Panc1 (cell line): Measurements from ENCODE around the gene IRF9. TPM values are rescaled to one million over a fixed set of nuclear protein-coding genes. Genes with fewer than 3 reads are reported as not detected.

ENCODE experiments used
- ATAC-seq: fragments of 200-7000 bp; cut with Tn5 transposase; 2 replicates; pipeline ENCODE4 v1.9.1; 2020; ENCODE audit warnings: mild to moderate bottlenecking, moderate library complexity
- BruUV-seq: library from RNA; stranded (reverse); fragments of 400-500 nt; replicated peaks from 2 replicates; lab custom pipeline; 2021; lab: Mats Ljungman, UMichigan
- CTCF ChIA-PET: fragments of 300-600 bp; sonication (Branson Sonifier 250); formaldehyde crosslinking; loops from one replicate; lab custom pipeline; 2022; ENCODE audit warnings: antibody characterized with exemption; lab: Charles Lee
- POLR2A ChIA-PET: fragments of 300-600 bp; sonication (Branson Sonifier 250); formaldehyde crosslinking; loops from one replicate; lab custom pipeline; 2022; ENCODE audit warnings: antibody characterized with exemption; lab: Charles Lee
- DNase-seq: peaks from one replicate; pipeline ENCODE4 v3.0.0-alpha.2; 2010; ENCODE audit warnings: low read depth, low spot score
- H3K27ac ChIP-seq: 2 replicates; pipeline ENCODE4 v1.5.1; 2011; ENCODE audit warnings: mild to moderate bottlenecking, low read length, inconsistent platforms
- H3K27me3 ChIP-seq: fragments of 200-500 bp; sonication (Bioruptor generic); 2 replicates; pipeline ENCODE4 v1.6.0; 2014; ENCODE audit warnings: low read length, inconsistent platforms; ENCODE audit not compliant: control insufficient read depth, insufficient read depth
- H3K36me3 ChIP-seq: fragments of 200-500 bp; sonication (Bioruptor generic); 2 replicates; pipeline ENCODE4 v1.5.1; 2014; ENCODE audit warnings: inconsistent platforms, mild to moderate bottlenecking, low read length, moderate library complexity; ENCODE audit not compliant: control insufficient read depth, insufficient read depth
- H3K4me1 ChIP-seq: 2 replicates; pipeline ENCODE4 v1.5.1; 2011; ENCODE audit warnings: inconsistent platforms, mild to moderate bottlenecking, low read length, moderate library complexity; ENCODE audit not compliant: control insufficient read depth, insufficient read depth
- H3K4me3 ChIP-seq, 2 experiments: 2 replicates each; pipeline ENCODE4 v1.5.1; 2011 to 2012; ENCODE audit warnings: low read depth in 2 of 2, low read length in 2 of 2, mild to moderate bottlenecking in 2 of 2, inconsistent platforms in 1 of 2, moderate library complexity in 1 of 2
- H3K9me3 ChIP-seq: fragments of 200-500 bp; sonication (Bioruptor generic); 2 replicates; pipeline ENCODE4 v1.5.1; 2014; ENCODE audit warnings: low read depth, mild to moderate bottlenecking, inconsistent platforms, low read length, moderate library complexity; ENCODE audit not compliant: control insufficient read depth, insufficient read depth
- CTCF ChIP-seq: fragments of 450-650 bp; IDR thresholded peaks from 2 replicates; pipeline ENCODE4 v1.5.1; 2017; ENCODE audit warnings: mild to moderate bottlenecking
- POLR2AphosphoS5 ChIP-seq: IDR thresholded peaks from 2 replicates; pipeline ENCODE4 v1.6.1; 2012; ENCODE audit warnings: mild to moderate bottlenecking, low read depth, low read length, moderate library complexity
- REST ChIP-seq, 2 experiments: IDR thresholded peaks; 2 replicates each; pipeline ENCODE4 v1.6.1; 2011 to 2012; ENCODE audit warnings: low read depth in 2 of 2, control low read depth in 1 of 2, low read length in 1 of 2, mild to moderate bottlenecking in 1 of 2, moderate library complexity in 1 of 2; ENCODE audit not compliant: insufficient read depth in 1 of 2
- SIN3A ChIP-seq: IDR thresholded peaks from 2 replicates; pipeline ENCODE4 v1.6.1; 2012; ENCODE audit warnings: low read depth, mild to moderate bottlenecking, low read length, moderate library complexity, borderline replicate concordance; ENCODE audit not compliant: insufficient read depth
- TCF7L2 ChIP-seq: IDR thresholded peaks from 2 replicates; pipeline ENCODE4 v1.6.1; 2011; ENCODE audit warnings: mild to moderate bottlenecking, low read depth, low read length, inconsistent platforms
- in situ Hi-C: cut with HindIII; loops from 2 replicates; pipeline ENCODE4 v1.10.0; 2016; ENCODE audit warnings: low sequenced_read_pairs, low pct_unique_long_range_greater_than_20kb
- intact Hi-C: fragments of 100-400 bp; cut with micrococcal nuclease; formaldehyde crosslinking; loops from one replicate; pipeline ENCODE4 v1.10.0; 2022; ENCODE audit not compliant: unreplicated experiment
- total RNA-seq: library from RNA; stranded (reverse); gene quantifications from one replicate; pipeline ENCODE4 v1.2.1, GENCODE V29; 2021; ENCODE audit not compliant: unreplicated experiment

The IRF9 gene
- total RNA-seq, 1 experiment from 2014 or later, result 24.5 TPM

GRCh38 chr14:24164518-24164991, 3.5 kb downstream of the IRF9 start:
- DNase-seq (no peak), ATAC-seq (no peak)
- no peak overlapping the region for H3K4me3 ChIP-seq
- peaks cover 4% of the 10 kb centered on the region for H3K4me1 ChIP-seq
- TF ChIP-seq CTCF, result no peak
- TF ChIP-seq POLR2AphosphoS5, result no peak
- TF ChIP-seq TCF7L2, result no peak
- TF ChIP-seq SIN3A, result no peak
- no peak for TF ChIP-seq REST (IDR thresholded peaks at IDR 0.05; ENCODE audit: insufficient read depth in 1 of 2, low read depth in 2 of 2, low read length in 1 of 2)
- no peaks in the 10 kb centered on the region for H3K27me3 ChIP-seq
- BruUV-seq, result no TSS peak
- POLR2A ChIA-PET, result no interaction called here
- H3K27ac ChIP-seq, result no peak overlapping the region
- no peaks in the 10 kb centered on the region; the same call in none of the 2 replicates for H3K36me3 ChIP-seq
- in situ Hi-C loops (no loop called here), intact Hi-C loops (no loop called here)
- CTCF ChIA-PET, result no interaction called here
- H3K9me3 ChIP-seq, result no peaks in the 10 kb centered on the region

- Histone ChIP-seq H3K4me1 (peaks cover 4% of the 10 kb centered on the region), H3K27ac (no peak overlapping the region), H3K4me3 (no peak overlapping the region), H3K36me3 (no peaks in the 10 kb centered on the region; the same call in none of the 2 replicates), H3K9me3 (no peaks in the 10 kb centered on the region), H3K27me3 (no peaks in the 10 kb centered on the region)
- ATAC-seq (no peak), DNase-seq (no peak)
- TF ChIP-seq TCF7L2, result no peak
- TF ChIP-seq REST (IDR thresholded peaks at IDR 0.05; ENCODE audit: insufficient read depth in 1 of 2, low read depth in 2 of 2, low read length in 1 of 2), result no peak
- no peak for TF ChIP-seq POLR2AphosphoS5
- no peak for TF ChIP-seq CTCF
- TF ChIP-seq SIN3A, result no peak
- in situ Hi-C loops (no loop called here), intact Hi-C loops (no loop called here)
- BruUV-seq, result no TSS peak
- ChIA-PET POLR2A (no interaction called here), CTCF (no interaction called here)
These were observed 4.7 kb downstream of the IRF9 start for GRCh38 chr14:24165785-24166184.
